OCI-LY3 (cell line): ENCODE measurements around the gene BAG2.

Source experiments
- CTCF ChIP-seq: fragments of 200-600, 300-600 bp; sonication (generic); IDR thresholded peaks from 2 replicates; pipeline ENCODE4 v1.5.1; 2014; ENCODE audit warnings: antibody characterized with exemption, low read length, low read depth
- EZH2phosphoT487 ChIP-seq: fragments of 200-600 bp; shearing (Covaris generic); IDR thresholded peaks from 2 replicates; pipeline ENCODE4 v1.6.1; 2018; ENCODE audit warnings: antibody characterized with exemption, mixed run types, low read depth

- TF ChIP-seq CTCF (no peak), EZH2phosphoT487 (no peak)
These were observed 9.6 kb upstream of the BAG2 start for GRCh38 chr6:57162516-57162915.
